Keratinocyte (primary cell): ENCODE data around the gene PCP2. TPM values are rescaled to one million over a fixed set of nuclear protein-coding genes. Genes with fewer than 3 reads are reported as not detected.

Experiments used
- DNase-seq: peaks from one replicate; pipeline ENCODE4 v3.0.0-alpha.2; 2011; ENCODE audit warnings: low read depth, missing footprints, low spot score
- FAIRE-seq: peaks from 2 replicates; lab custom pipeline; 2011; peaks lifted over from hg19 to GRCh38; lab: Jason Lieb, UNC
- H2AFZ ChIP-seq: 2 replicates; pipeline ENCODE4 v1.6.0; 2012; ENCODE audit warnings: low read length, control low read depth, inconsistent platforms; ENCODE audit not compliant: control insufficient read depth
- H3K27ac ChIP-seq: 2 replicates; pipeline ENCODE4 v1.5.1; 2011; ENCODE audit warnings: low read length; ENCODE audit not compliant: control insufficient read depth, insufficient read depth
- H3K27me3 ChIP-seq: 3 replicates; pipeline ENCODE4 v1.6.0; 2011; ENCODE audit warnings: low read length; ENCODE audit not compliant: control insufficient read depth, insufficient read depth; ENCODE audit errors: extremely low read depth
- H3K36me3 ChIP-seq, 2 experiments: 2 replicates in 1 of 2; 3 replicates in 1 of 2; pipeline ENCODE4 v1.5.1; 2011; ENCODE audit warnings: low read length in 2 of 2, mild to moderate bottlenecking in 1 of 2; ENCODE audit not compliant: control insufficient read depth in 2 of 2, insufficient read depth in 2 of 2; ENCODE audit errors: extremely low read depth in 1 of 2
- H3K4me1 ChIP-seq: 3 replicates; pipeline ENCODE4 v1.5.1; 2011; ENCODE audit warnings: low read length; ENCODE audit not compliant: control insufficient read depth, insufficient read depth; ENCODE audit errors: extremely low read depth
- H3K4me2 ChIP-seq: 3 replicates; pipeline ENCODE4 v1.6.0; 2011; ENCODE audit warnings: low read depth, low read length; ENCODE audit not compliant: control insufficient read depth, insufficient read depth; ENCODE audit errors: extremely low read depth
- H3K4me3 ChIP-seq, 3 experiments: fragments of 200-600 bp in 1 of 3; sonication (generic) in 1 of 3; 2 replicates in 2 of 3; 3 replicates in 1 of 3; pipeline ENCODE4 v1.5.1; 2011 to 2016; ENCODE audit warnings: low read length in 3 of 3, mild to moderate bottlenecking in 3 of 3, control low read depth in 2 of 3, inconsistent platforms in 1 of 3, low read depth in 1 of 3, mixed read lengths in 1 of 3, mixed run types in 1 of 3, moderate library complexity in 1 of 3; ENCODE audit not compliant: control insufficient read depth in 2 of 3, insufficient read depth in 2 of 3; ENCODE audit errors: extremely low read depth in 1 of 3
- H3K79me2 ChIP-seq: 2 replicates; pipeline ENCODE4 v1.6.0; 2012; ENCODE audit warnings: low read length; ENCODE audit not compliant: control insufficient read depth, insufficient read depth
- H3K9ac ChIP-seq: 3 replicates; pipeline ENCODE4 v1.6.0; 2011; ENCODE audit warnings: low read length; ENCODE audit not compliant: control insufficient read depth, insufficient read depth; ENCODE audit errors: extremely low read depth
- H3K9me1 ChIP-seq: 3 replicates; pipeline ENCODE4 v1.6.0; 2011; ENCODE audit warnings: low read length; ENCODE audit not compliant: control insufficient read depth, insufficient read depth; ENCODE audit errors: extremely low read depth
- H3K9me3 ChIP-seq: 2 replicates; pipeline ENCODE4 v1.5.1; 2012; ENCODE audit warnings: low read depth, low read length; ENCODE audit not compliant: control insufficient read depth
- H4K20me1 ChIP-seq: 3 replicates; pipeline ENCODE4 v1.6.0; 2011; ENCODE audit warnings: low read length; ENCODE audit not compliant: control insufficient read depth, insufficient read depth; ENCODE audit errors: extremely low read depth
- CTCF ChIP-seq, 3 experiments: IDR thresholded peaks in 1 of 3; conservative IDR thresholded peaks in 1 of 3; optimal IDR thresholded peaks in 1 of 3; 2 replicates in 2 of 3; 3 replicates in 1 of 3; pipeline versions ENCODE3 to v1.5.1; 2011; ENCODE audit warnings: low read length in 3 of 3, mild to moderate bottlenecking in 3 of 3, moderate library complexity in 2 of 3, control low read depth in 1 of 3, inconsistent platforms in 1 of 3; ENCODE audit not compliant: insufficient read depth in 2 of 3; ENCODE audit errors: extremely low read depth in 1 of 3
- EZH2 ChIP-seq: IDR thresholded peaks from one replicate; pipeline ENCODE4 v1.6.1; 2012; ENCODE audit warnings: inconsistent platforms, mild to moderate bottlenecking, low read length, moderate library complexity
- dilution Hi-C: fragments of 300-500 bp; cut with MboI; formaldehyde crosslinking; loops from one replicate; pipeline ENCODE4 v1.7.0; 2020; ENCODE audit warnings: low sequenced_read_pairs; ENCODE audit not compliant: extremely low pct_ligation_motif_present
- polyA plus RNA-seq, 5 experiments: library from polyadenylated mRNA; depleted of rRNA in 3 of 5; stranded (reverse) in 3 of 5; stranded (forward) in 1 of 5; unstranded in 1 of 5; fragments of >200 nt; gene quantifications; 1 replicate in 1 of 5; 2 replicates in 3 of 5; 3 replicates in 1 of 5; pipeline versions ENCODE4 v1.2.1 to v1.2.3, GENCODE V29; 2011 to 2012; ENCODE audit warnings: missing spikeins in 2 of 5, low read depth in 1 of 5, low replicate concordance in 1 of 5

Gene PCP2
- polyA plus RNA-seq, 1 donor (not counting 4 experiments of a cell fraction or from before 2014, with no cell fraction given) = not detected

GRCh38 chr19:7612282-7613274 is 20.9 kb downstream of the PCP2 start:
- no peak overlapping the region for H3K9ac ChIP-seq
- H3K4me1 ChIP-seq = no peaks in the 10 kb centered on the region
- no peak overlapping the region for H3K27ac ChIP-seq
- H3K9me1 ChIP-seq = no peaks in the 10 kb centered on the region
- peaks cover 13 to 16% of the 10 kb centered on the region in 2 experiments for H3K36me3 ChIP-seq
- no peak overlapping the region for H3K4me3 ChIP-seq
- H3K27me3 ChIP-seq = no peaks in the 10 kb centered on the region
- H2AFZ ChIP-seq = no peak overlapping the region
- H3K9me3 ChIP-seq = no peaks in the 10 kb centered on the region
- H4K20me1 ChIP-seq = no peaks in the 10 kb centered on the region
- no peak overlapping the region for H3K4me2 ChIP-seq
- dilution Hi-C loops = no loop called here
- no peaks in the 10 kb centered on the region for H3K79me2 ChIP-seq
- no peak for TF ChIP-seq CTCF (optimal IDR thresholded peaks at IDR 0.05 in 1 of 3, IDR thresholded peaks at IDR 0.05 in 1 of 3, conservative IDR thresholded peaks at IDR 0.05 in 1 of 3; ENCODE audit: extremely low read depth in 1 of 3, insufficient read depth in 2 of 3, low read length in 3 of 3)
- no peak for TF ChIP-seq EZH2
- FAIRE-seq (no peak), DNase-seq (no peak)

- no peaks in the 10 kb centered on the region for H3K79me2 ChIP-seq
- no peaks in the 10 kb centered on the region for H4K20me1 ChIP-seq
- DNase-seq (no peak), FAIRE-seq (no peak)
- no peak overlapping the region for H3K4me3 ChIP-seq
- no peak overlapping the region for H2AFZ ChIP-seq
- dilution Hi-C loops = no loop called here
- H3K27ac ChIP-seq = no peak overlapping the region
- no peak overlapping the region for H3K4me2 ChIP-seq
- H3K9me3 ChIP-seq = no peaks in the 10 kb centered on the region
- H3K9me1 ChIP-seq = no peaks in the 10 kb centered on the region
- TF ChIP-seq CTCF (optimal IDR thresholded peaks at IDR 0.05 in 1 of 3, IDR thresholded peaks at IDR 0.05 in 1 of 3, conservative IDR thresholded peaks at IDR 0.05 in 1 of 3; ENCODE audit: extremely low read depth in 1 of 3, insufficient read depth in 2 of 3, low read length in 3 of 3) = no peak
- no peak for TF ChIP-seq EZH2
- H3K27me3 ChIP-seq = no peaks in the 10 kb centered on the region
- no peak overlapping the region for H3K9ac ChIP-seq
- H3K36me3 ChIP-seq = peaks cover 13 to 16% of the 10 kb centered on the region in 2 experiments
- H3K4me1 ChIP-seq = no peaks in the 10 kb centered on the region
Measured at GRCh38 chr19:7611541-7612279, 21.8 kb downstream of the PCP2 start.
